Measurements from ENCODE around the gene KHDC1.

GRCh38 chr6:73262671-73263569 is at the start of gene KHDC1:
- TF ChIP-seq CTCF (IDR thresholded peaks at IDR 0.05) (no peak), EP300 (IDR thresholded peaks at IDR 0.05) (no peak)
